Endodermal cell (in vitro differentiated cells): ENCODE data around the gene METTL26. TPM values are rescaled to one million over a fixed set of nuclear protein-coding genes. Genes with fewer than 3 reads are reported as not detected.

Experiments used
- DNase-seq: peaks from one replicate; pipeline ENCODE4 v3.0.0-alpha.2; 2017
- H3K27ac ChIP-seq: 2 replicates; pipeline ENCODE4 v1.5.1; 2013; ENCODE audit warnings: mild to moderate bottlenecking, low read depth, low read length, moderate library complexity
- H3K27me3 ChIP-seq: 2 replicates; pipeline ENCODE4 v1.6.1; 2013; ENCODE audit warnings: mild to moderate bottlenecking, low read length, moderate library complexity; ENCODE audit not compliant: insufficient read depth, control insufficient read depth, poor library complexity, severe bottlenecking
- H3K36me3 ChIP-seq: 2 replicates; pipeline ENCODE4 v1.7.0; 2013; ENCODE audit warnings: mild to moderate bottlenecking, low read length, moderate library complexity; ENCODE audit not compliant: control insufficient read depth, insufficient read depth
- H3K4me1 ChIP-seq: one replicate; pipeline ENCODE4 v1.7.0; 2013; ENCODE audit warnings: low read length; ENCODE audit not compliant: control insufficient read depth, insufficient read depth
- H3K4me3 ChIP-seq: 2 replicates; pipeline ENCODE4 v1.5.1; 2013; ENCODE audit warnings: mild to moderate bottlenecking, low read length, moderate library complexity
- H3K9ac ChIP-seq: 2 replicates; pipeline ENCODE4 v1.6.1; 2013; ENCODE audit warnings: mild to moderate bottlenecking, low read length, moderate library complexity; ENCODE audit not compliant: poor library complexity, severe bottlenecking; ENCODE audit errors: extremely low read depth
- H3K9me3 ChIP-seq: 2 replicates; pipeline ENCODE4 v1.6.1; 2013; ENCODE audit warnings: mild to moderate bottlenecking, low read length, moderate library complexity; ENCODE audit not compliant: control insufficient read depth
- H3K27ac Mint-ChIP-seq: 2 replicates; pipeline ENCODE4 v1.8.0; 2020; ENCODE audit warnings: mixed read lengths
- H3K27me3 Mint-ChIP-seq: 2 replicates; pipeline ENCODE4 v1.8.0; 2021; ENCODE audit warnings: mild to moderate bottlenecking, mixed read lengths; ENCODE audit not compliant: insufficient read depth
- H3K36me3 Mint-ChIP-seq: 2 replicates; pipeline ENCODE4 v1.8.0; 2020; ENCODE audit warnings: low read depth, mixed read lengths
- H3K4me1 Mint-ChIP-seq: 2 replicates; pipeline ENCODE4 v1.8.0; 2020; ENCODE audit warnings: mixed read lengths
- H3K4me3 Mint-ChIP-seq: 2 replicates; pipeline ENCODE4 v1.8.0; 2020; ENCODE audit warnings: mild to moderate bottlenecking, moderate library complexity, mixed read lengths
- H3K9me3 Mint-ChIP-seq: 2 replicates; pipeline ENCODE4 v1.8.0; 2020; ENCODE audit warnings: mild to moderate bottlenecking, mixed read lengths
- WGBS, 2 experiments: methylation state at CpG; one replicate each; pipeline versions ENCODE4 v1.1.5 to v1.1.7; 2013; ENCODE audit warnings: missing lambda C conversion rate in 2 of 2, mixed read lengths in 1 of 2; ENCODE audit not compliant: insufficient coverage in 1 of 2, insufficient read length in 1 of 2; 5-methylcytosine and 5-hydroxymethylcytosine counted together
- total RNA-seq, 2 donors: library from RNA; stranded (reverse); fragmentation: NEBNext Ultra II Directional in 1 of 2; extraction: Animal tissue kit (Norgen Biotek cat#: 25700) in 1 of 2; gene quantifications; 2 replicates in 1 of 2; 3 replicates in 1 of 2; pipeline ENCODE4 v1.2.1, GENCODE V29; 2021
- TF ChIP-seq, protein P1 (sequence below): fragments of 200-600 bp; sonication (generic); conservative IDR thresholded peaks from 2 replicates; pipeline ENCODE4 v1.5.0; 2021; ENCODE audit warnings: antibody characterized with exemption, mild to moderate bottlenecking

Gene METTL26
- total RNA-seq, 2 donors from 2014 or later = 72.1 to 79.8 TPM

GRCh38 chr16:644556-644955, 8.5 kb upstream of the METTL26 start:
- Histone ChIP-seq H3K9me3 (no peaks in the 10 kb centered on the region), H3K4me1 (no peaks in the 10 kb centered on the region), H3K27me3 (no peaks in the 10 kb centered on the region), H3K27ac (no peak overlapping the region), H3K4me3 (no peak overlapping the region), H3K36me3 (no peaks in the 10 kb centered on the region), H3K9ac (no peak overlapping the region)
- no peak for DNase-seq
- Mint-ChIP-seq H3K4me1 (no peaks in the 10 kb centered on the region), H3K9me3 (no peaks in the 10 kb centered on the region), H3K4me3 (no peak overlapping the region), H3K27me3 (no peaks in the 10 kb centered on the region), H3K27ac (no peak overlapping the region), H3K36me3 (no peaks in the 10 kb centered on the region)
- TF ChIP-seq, protein P1, sequence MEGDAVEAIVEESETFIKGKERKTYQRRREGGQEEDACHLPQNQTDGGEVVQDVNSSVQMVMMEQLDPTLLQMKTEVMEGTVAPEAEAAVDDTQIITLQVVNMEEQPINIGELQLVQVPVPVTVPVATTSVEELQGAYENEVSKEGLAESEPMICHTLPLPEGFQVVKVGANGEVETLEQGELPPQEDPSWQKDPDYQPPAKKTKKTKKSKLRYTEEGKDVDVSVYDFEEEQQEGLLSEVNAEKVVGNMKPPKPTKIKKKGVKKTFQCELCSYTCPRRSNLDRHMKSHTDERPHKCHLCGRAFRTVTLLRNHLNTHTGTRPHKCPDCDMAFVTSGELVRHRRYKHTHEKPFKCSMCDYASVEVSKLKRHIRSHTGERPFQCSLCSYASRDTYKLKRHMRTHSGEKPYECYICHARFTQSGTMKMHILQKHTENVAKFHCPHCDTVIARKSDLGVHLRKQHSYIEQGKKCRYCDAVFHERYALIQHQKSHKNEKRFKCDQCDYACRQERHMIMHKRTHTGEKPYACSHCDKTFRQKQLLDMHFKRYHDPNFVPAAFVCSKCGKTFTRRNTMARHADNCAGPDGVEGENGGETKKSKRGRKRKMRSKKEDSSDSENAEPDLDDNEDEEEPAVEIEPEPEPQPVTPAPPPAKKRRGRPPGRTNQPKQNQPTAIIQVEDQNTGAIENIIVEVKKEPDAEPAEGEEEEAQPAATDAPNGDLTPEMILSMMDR = no peak
- WGBS, 2 experiments = 97% methylated on average over 12 of the region's 12 CpGs

GRCh38 chr16:643050-643368, 6.9 kb upstream of the METTL26 start:
- DNase-seq = no peak
- no peak overlapping the region for H3K27ac Mint-ChIP-seq
- peak overlapping the region; percentile 57 for H3K4me3 Mint-ChIP-seq
- Histone ChIP-seq H3K9ac (no peak overlapping the region), H3K9me3 (no peaks in the 10 kb centered on the region), H3K4me1 (no peaks in the 10 kb centered on the region), H3K27ac (no peak overlapping the region), H3K36me3 (no peaks in the 10 kb centered on the region), H3K27me3 (no peaks in the 10 kb centered on the region), H3K4me3 (peak overlapping the region; percentile 77)
- H3K36me3 Mint-ChIP-seq = no peaks in the 10 kb centered on the region
- no peaks in the 10 kb centered on the region for H3K27me3 Mint-ChIP-seq
- no peaks in the 10 kb centered on the region for H3K4me1 Mint-ChIP-seq
- H3K9me3 Mint-ChIP-seq = no peaks in the 10 kb centered on the region
- WGBS, 2 experiments = 91 to 92% methylated on average over 5 to 13 of the region's 13 CpGs
- TF ChIP-seq, protein P1 = no peak

- H3K36me3 ChIP-seq = no peaks in the 10 kb centered on the region
- TF ChIP-seq, protein P1 = no peak
- no peaks in the 10 kb centered on the region for H3K27me3 ChIP-seq
- peak overlapping the region; percentile 57 for H3K4me3 Mint-ChIP-seq
- H3K4me1 Mint-ChIP-seq = no peaks in the 10 kb centered on the region
- no peaks in the 10 kb centered on the region for H3K9me3 ChIP-seq
- no peaks in the 10 kb centered on the region for H3K4me1 ChIP-seq
- H3K9me3 Mint-ChIP-seq = no peaks in the 10 kb centered on the region
- H3K4me3 ChIP-seq = peak overlapping the region; percentile 77
- DNase-seq = peak; percentile 79
- H3K36me3 Mint-ChIP-seq = no peaks in the 10 kb centered on the region
- H3K27ac Mint-ChIP-seq = no peak overlapping the region
- H3K9ac ChIP-seq = peak overlapping the region; percentile 18
- 13% methylated on average over 33 to 72 of the region's 72 CpGs for WGBS, 2 experiments
- no peak overlapping the region for H3K27ac ChIP-seq
- no peaks in the 10 kb centered on the region for H3K27me3 Mint-ChIP-seq
Observed at GRCh38 chr16:642189-643049, 6.3 kb upstream of the METTL26 start.
